GM23338 (cell line): ENCODE data around the gene TRH.

Source experiments
- CTCF ChIP-seq, 2 experiments: fragments of 200-600 bp in 1 of 2; sonication (generic) in 1 of 2; conservative IDR thresholded peaks; 2 replicates each; pipeline versions ENCODE4 v1.5.1 to v1.6.1; 2016 to 2017; ENCODE audit warnings: antibody characterized with exemption in 2 of 2, low read depth in 2 of 2, mild to moderate bottlenecking in 2 of 2, moderate library complexity in 1 of 2
- REST ChIP-seq: IDR thresholded peaks from one replicate; pipeline ENCODE4 v1.6.1; 2018; ENCODE audit warnings: antibody characterized with exemption; ENCODE audit not compliant: unreplicated experiment

- TF ChIP-seq REST, result no peak
- TF ChIP-seq CTCF (conservative IDR thresholded peaks at IDR 0.05; ENCODE audit: low read depth in 2 of 2), result no peak
These were observed 17.6 kb upstream of the TRH start for GRCh38 chr3:129956936-129957335.
